A549 (cell line): ENCODE results near the gene SUMO3. TPM values are rescaled to one million over a fixed set of nuclear protein-coding genes. Genes with fewer than 3 reads are reported as not detected.

ENCODE experiments used
- ATAC-seq, 2 experiments: fragments of 200-7000 bp in 1 of 2; fragments of >200 bp in 1 of 2; cut with Nextera tagmentation in 1 of 2; cut with Tn5 transposase in 1 of 2; 3 replicates each; pipeline versions ENCODE4 v1.8.0 to v1.9.1; 2018 to 2020; ENCODE audit warnings: mild to moderate bottlenecking in 1 of 2, moderate library complexity in 1 of 2
- CTCF ChIA-PET: fragments of 300-600 bp; sonication (Branson Sonifier 250); formaldehyde crosslinking; extraction: SDS; loops from one replicate; lab custom pipeline; 2021; ENCODE audit warnings: antibody characterized with exemption, inconsistent platforms; lab: Yijun Ruan, JAX
- POLR2A ChIA-PET: fragments of 350-600 bp; formaldehyde crosslinking; extraction: SDS; loops from one replicate; lab custom pipeline; 2021; ENCODE audit warnings: antibody characterized with exemption, inconsistent platforms; lab: Yijun Ruan, JAX
- DNase-seq, 2 experiments: peaks; one replicate each; pipeline versions ENCODE4 v3.0.0 to v3.0.0-alpha.2; 2011 to 2016; ENCODE audit warnings: low read depth in 1 of 2, low spot score in 1 of 2
- FAIRE-seq: peaks from 2 replicates; lab custom pipeline; 2011; peaks lifted over from hg19 to GRCh38; lab: Jason Lieb, UNC
- H3K27ac ChIP-seq, 2 experiments: fragments of >200 bp; sonication (Bioruptor Twin); formaldehyde crosslinking; 3 replicates each; pipeline ENCODE4 v1.5.1; 2016 to 2017
- H3K4me1 ChIP-seq: fragments of >200 bp; sonication (Bioruptor Twin); formaldehyde crosslinking; 3 replicates; pipeline ENCODE4 v1.6.1; 2016
- H3K4me2 ChIP-seq: fragments of >200 bp; sonication (Bioruptor Twin); formaldehyde crosslinking; 3 replicates; pipeline ENCODE4 v1.6.1; 2016
- H3K4me3 ChIP-seq: fragments of >200 bp; sonication (Bioruptor Twin); formaldehyde crosslinking; 3 replicates; pipeline ENCODE4 v1.5.1; 2016
- H3K9me3 ChIP-seq: fragments of >200 bp; sonication (Bioruptor Twin); formaldehyde crosslinking; 3 replicates; pipeline ENCODE4 v1.6.1; 2016
- ATOH8 ChIP-seq: fragments of 250-450 bp; sonication (Bioruptor Pico); IDR thresholded peaks from 2 replicates; pipeline ENCODE4 v1.5.0; 2020; ENCODE audit warnings: low read depth, mild to moderate bottlenecking, moderate library complexity
- BCL3 ChIP-seq: fragments of >200 bp; sonication (Bioruptor Twin); formaldehyde crosslinking; IDR thresholded peaks from 3 replicates; pipeline ENCODE4 v1.6.1; 2016
- CEBPB ChIP-seq, 2 experiments: fragments of >200 bp in 1 of 2; sonication (Bioruptor Twin) in 1 of 2; formaldehyde crosslinking in 1 of 2; IDR thresholded peaks; 2 replicates each; pipeline ENCODE4 v1.6.1; 2012 to 2016
- CHD4 ChIP-seq: fragments of 200-600 bp; sonication (generic); IDR thresholded peaks from 2 replicates; pipeline ENCODE4 v1.6.1; 2016; ENCODE audit warnings: antibody characterized with exemption, mild to moderate bottlenecking, borderline replicate concordance
- EHF ChIP-seq: fragments of 250-450 bp; sonication (Bioruptor Pico); IDR thresholded peaks from 2 replicates; pipeline ENCODE4 v1.5.0; 2020; ENCODE audit warnings: mild to moderate bottlenecking
- EHMT2 ChIP-seq: fragments of 200-600 bp; sonication (generic); IDR thresholded peaks from 2 replicates; pipeline ENCODE4 v1.6.1; 2016; ENCODE audit warnings: antibody characterized with exemption, low read depth, mild to moderate bottlenecking, moderate library complexity
- FOXS1 ChIP-seq: fragments of 250-450 bp; sonication (Bioruptor Pico); IDR thresholded peaks from 2 replicates; pipeline ENCODE4 v1.5.0; 2020; ENCODE audit warnings: mild to moderate bottlenecking, moderate library complexity
- HDAC2 ChIP-seq: fragments of 200-600 bp; sonication (generic); IDR thresholded peaks from 2 replicates; pipeline ENCODE4 v1.6.1; 2016
- HES2 ChIP-seq: fragments of >200 bp; sonication (Bioruptor Twin); formaldehyde crosslinking; IDR thresholded peaks from 2 replicates; pipeline ENCODE4 v1.6.1; 2016
- HEYL ChIP-seq: fragments of 250-450 bp; sonication (Bioruptor Pico); IDR thresholded peaks from 2 replicates; pipeline ENCODE4 v1.8.0; 2021; ENCODE audit warnings: mild to moderate bottlenecking, moderate library complexity
- HMGXB4 ChIP-seq: fragments of 250-450 bp; sonication (Bioruptor Pico); IDR thresholded peaks from 2 replicates; pipeline ENCODE4 v1.5.0; 2021; ENCODE audit warnings: mild to moderate bottlenecking, moderate library complexity, borderline replicate concordance
- HOXA7 ChIP-seq: fragments of 250-450 bp; sonication (Bioruptor Pico); IDR thresholded peaks from 2 replicates; pipeline ENCODE4 v1.5.0; 2020; ENCODE audit warnings: mild to moderate bottlenecking, moderate library complexity
- HOXB13 ChIP-seq: fragments of 250-450 bp; sonication (Bioruptor Pico); IDR thresholded peaks from 2 replicates; pipeline ENCODE4 v1.5.0; 2020; ENCODE audit warnings: low read depth, mild to moderate bottlenecking, moderate library complexity
- JUN ChIP-seq, 2 experiments: fragments of >200 bp; sonication (Bioruptor Twin); formaldehyde crosslinking; IDR thresholded peaks; 2 replicates in 1 of 2; 3 replicates in 1 of 2; pipeline ENCODE4 v1.6.1; 2016 to 2017
- JUNB ChIP-seq: fragments of >200 bp; sonication (Bioruptor Twin); formaldehyde crosslinking; IDR thresholded peaks from 2 replicates; pipeline ENCODE4 v1.6.1; 2016
- NFE2L2 ChIP-seq: fragments of 150-350 bp; conservative IDR thresholded peaks from 2 replicates; pipeline ENCODE4 v1.6.1; 2014; ENCODE audit warnings: low read length
- NR3C1 ChIP-seq: fragments of >200 bp; sonication (Bioruptor Twin); formaldehyde crosslinking; IDR thresholded peaks from 3 replicates; pipeline ENCODE4 v1.6.1; 2017
- PBX3 ChIP-seq: IDR thresholded peaks from 2 replicates; pipeline ENCODE4 v1.6.1; 2012
- PHF8 ChIP-seq: fragments of 200-600 bp; sonication (generic); IDR thresholded peaks from 2 replicates; pipeline ENCODE4 v1.6.1; 2016; ENCODE audit warnings: low read depth, mild to moderate bottlenecking, antibody characterized with exemption, moderate library complexity, borderline replicate concordance
- POLR2A ChIP-seq: IDR thresholded peaks from 2 replicates; pipeline ENCODE4 v1.6.1; 2012; ENCODE audit warnings: mild to moderate bottlenecking, low read length
- RCOR1 ChIP-seq: fragments of 150-350 bp; IDR thresholded peaks from 2 replicates; pipeline ENCODE4 v1.6.1; 2014; ENCODE audit warnings: antibody characterized with exemption, low read length, low read depth
- RNF2 ChIP-seq: fragments of 200-600 bp; sonication (generic); IDR thresholded peaks from 2 replicates; pipeline ENCODE4 v1.6.1; 2016; ENCODE audit warnings: low read depth, mild to moderate bottlenecking, antibody characterized with exemption, moderate library complexity, borderline replicate concordance
- SMC3 ChIP-seq: fragments of >200 bp; sonication (Bioruptor Twin); formaldehyde crosslinking; IDR thresholded peaks from 3 replicates; pipeline ENCODE4 v1.6.1; 2018; ENCODE audit warnings: inconsistent platforms
- TP53 ChIP-seq: fragments of 250-450 bp; sonication (Bioruptor Pico); IDR thresholded peaks from 2 replicates; pipeline ENCODE4 v1.5.0; 2021; ENCODE audit warnings: mild to moderate bottlenecking, moderate library complexity
- USF2 ChIP-seq: fragments of 450-650 bp; IDR thresholded peaks from 2 replicates; pipeline ENCODE4 v1.6.1; 2014; ENCODE audit warnings: antibody characterized with exemption
- WGBS: methylation state at CpG from one replicate; pipeline ENCODE4 v1.1.6; 2017; ENCODE audit errors: missing lambda C conversion rate; 5-methylcytosine and 5-hydroxymethylcytosine counted together
- polyA plus RNA-seq, 4 experiments: library from polyadenylated mRNA; depleted of rRNA in 3 of 4; stranded (reverse); fragments of >200 nt; fragmentation: RNase III in 1 of 4; extraction: RNeasy Plus Mini Kit Qiagen cat#74134 plus additional on column Dnase treatment in 1 of 4; gene quantifications; 2 replicates in 3 of 4; 3 replicates in 1 of 4; pipeline ENCODE4 v1.2.3, GENCODE V29; 2011 to 2017

The SUMO3 gene
- polyA plus RNA-seq, 2 of the 4 experiments (the other 2 are of a cell fraction) = 78.4 to 110 TPM

- TF ChIP-seq CEBPB (IDR thresholded peaks at IDR 0.05) = no peak
- TF ChIP-seq PBX3 = no peak
- TF ChIP-seq EHF = no peak
- no peak for TF ChIP-seq TP53 (CRISPR knock-in tag)
- TF ChIP-seq USF2 = no peak
- TF ChIP-seq RNF2 = no peak
- TF ChIP-seq HOXA7 (CRISPR knock-in tag) = no peak
- TF ChIP-seq RCOR1 = no peak
- no peak for TF ChIP-seq HEYL (CRISPR knock-in tag)
- TF ChIP-seq NFE2L2 = no peak
- no peak for TF ChIP-seq PHF8
- TF ChIP-seq HDAC2 = no peak
- no peak for TF ChIP-seq JUN (IDR thresholded peaks at IDR 0.05)
- no peak for TF ChIP-seq HOXB13 (CRISPR knock-in tag)
- TF ChIP-seq, all 56 proteins: peak for 0
- WGBS = 75% methylated on average over 7 of the region's 11 CpGs
Measured at GRCh38 chr21:44840771-44841170, 22.9 kb upstream of the SUMO3 start.

GRCh38 chr21:44838951-44839350 is 21.1 kb upstream of the SUMO3 start:
- WGBS = 90% methylated on average over 7 of the region's 9 CpGs
- ChIA-PET CTCF (interaction anchor here (1.1 kb wide), 1 partner anchor 111 kb away, joined by 3 read pairs; no protein-coding TSS in a partner anchor), POLR2A (no interaction called here)
- H3K9me3 ChIP-seq = no peaks in the 10 kb centered on the region
- H3K4me2 ChIP-seq = no peak overlapping the region
- H3K27ac ChIP-seq = no peak overlapping the region
- DNase-seq (no peak), FAIRE-seq (no peak), ATAC-seq (no peak)
- no peak for TF ChIP-seq SMC3
- TF ChIP-seq POLR2A = no peak
- TF ChIP-seq NR3C1 = no peak
- no peak for TF ChIP-seq NFE2L2
- no peak for TF ChIP-seq CEBPB (IDR thresholded peaks at IDR 0.05)
- no peak for TF ChIP-seq JUNB
- TF ChIP-seq EHMT2 = no peak
- no peak for TF ChIP-seq FOXS1 (CRISPR knock-in tag)
- no peak for TF ChIP-seq HMGXB4 (CRISPR knock-in tag)
- no peak for TF ChIP-seq HES2
- no peak for TF ChIP-seq BCL3
- TF ChIP-seq ATOH8 (CRISPR knock-in tag) = no peak
- TF ChIP-seq CHD4 = no peak
- H3K4me1 ChIP-seq = 0 out of 3 replicates have a peak, but pooled peaks cover 7% of the 10 kb centered on the region
- no peak overlapping the region for H3K4me3 ChIP-seq

More at GRCh38 chr21:44840771-44841170, 22.9 kb upstream of the SUMO3 start:
- Histone ChIP-seq H3K4me1 (0 out of 3 replicates have a peak, but pooled peaks cover 12% of the 10 kb centered on the region), H3K27ac (no peak overlapping the region), H3K4me2 (no peak overlapping the region), H3K4me3 (no peak overlapping the region), H3K9me3 (no peaks in the 10 kb centered on the region)
- DNase-seq (no peak), ATAC-seq (no peak), FAIRE-seq (no peak)
- ChIA-PET POLR2A (no interaction called here), CTCF (interaction anchor here (0.7 kb wide), 1 partner anchor 11 kb away, joined by 3 read pairs; no protein-coding TSS in a partner anchor)
